Peyer's patch (tissue), 4 donors: ENCODE measurements around the gene GK. TPM values are rescaled to one million over a fixed set of nuclear protein-coding genes. Genes with fewer than 3 reads are reported as not detected.
A peak's percentile ranks its signal among the peaks of the same experiment; 100 is the strongest.
"Not testable (repeated sequence)": the region's sequence is repeated elsewhere in the genome, so short reads cannot be mapped to it uniquely, and the experiment has no call there.

ENCODE experiments used
- DNase-seq, 3 donors: peaks; one replicate each; pipeline ENCODE4 v3.0.0-alpha.2; 2017 to 2019
- H3K27ac ChIP-seq, 4 donors: fragments of 200-600 bp; sonication (generic); one replicate each; pipeline ENCODE4 v1.5.1; 2016 to 2019
- H3K27me3 ChIP-seq, 2 donors: fragments of 200-600 bp; sonication (generic); one replicate each; pipeline ENCODE4 v1.5.1; 2019
- H3K36me3 ChIP-seq, 3 donors: fragments of 200-600 bp; sonication (generic); one replicate each; pipeline ENCODE4 v1.5.1; 2016 to 2019
- H3K4me1 ChIP-seq, 4 donors: fragments of 200-600 bp; sonication (generic); one replicate each; pipeline ENCODE4 v1.5.1; 2016 to 2019
- H3K4me3 ChIP-seq, 4 donors: fragments of 200-600 bp; sonication (generic); 1 replicate in 3 of 4; 2 replicates in 1 of 4; pipeline ENCODE4 v1.5.1; 2016 to 2019; ENCODE audit warnings: mild to moderate bottlenecking in 1 of 4
- H3K9me3 ChIP-seq, 4 donors: fragments of 200-600 bp; sonication (generic); one replicate each; pipeline ENCODE4 v1.5.1; 2016 to 2019; ENCODE audit warnings: mild to moderate bottlenecking in 1 of 4
- POLR2A ChIP-seq, 2 donors: fragments of 450-650 bp; IDR thresholded peaks; one replicate each; pipeline ENCODE4 v1.5.1; 2017; ENCODE audit warnings: antibody characterized with exemption in 2 of 2, mild to moderate bottlenecking in 2 of 2, moderate library complexity in 2 of 2
- total RNA-seq, 4 donors: library from RNA; depleted of rRNA; stranded (reverse); fragments of >200 nt; gene quantifications; one replicate each; pipeline ENCODE4 v1.1.0, GENCODE V29; 2016
- TF ChIP-seq, protein P1 (sequence below), 6 experiments: fragments of 450-650 bp in 4 of 6; fragments of 200-600 bp in 2 of 6; sonication (generic) in 1 of 6; IDR thresholded peaks; one replicate each; pipeline ENCODE4 v1.5.1; 2017 to 2019; ENCODE audit warnings: antibody characterized with exemption in 6 of 6, mild to moderate bottlenecking in 3 of 6, moderate library complexity in 1 of 6

GK gene
- total RNA-seq, 4 donors from 2014 or later, result 12.4 to 74.1 (median 56.9) TPM

DNA sequence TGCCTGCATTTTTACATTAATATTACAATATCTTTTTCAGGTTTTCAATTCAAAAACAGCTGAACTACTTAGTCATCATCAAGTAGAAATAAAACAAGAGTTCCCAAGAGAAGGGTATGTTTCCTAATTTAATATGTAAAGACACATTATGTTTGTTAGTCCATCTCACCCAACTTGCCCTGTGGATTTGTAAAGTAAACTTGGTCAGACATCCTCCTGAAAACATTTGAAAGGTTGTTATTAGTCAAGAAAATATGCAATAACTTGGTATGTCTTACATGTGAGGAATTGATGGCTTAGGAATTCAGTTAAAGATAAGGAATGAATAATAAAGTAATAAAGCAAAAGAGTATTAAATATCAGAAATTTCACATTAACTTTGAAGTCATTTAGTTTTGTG, 12.2 kb downstream of the GK start:
- no peaks in the 10 kb centered on the region for H3K36me3 ChIP-seq
- H3K9me3 ChIP-seq, result no peaks in the 10 kb centered on the region
- no peak for DNase-seq
- H3K4me3 ChIP-seq, result no peak overlapping the region
- no peaks in the 10 kb centered on the region for H3K4me1 ChIP-seq
- no peak for TF ChIP-seq POLR2A (IDR thresholded peaks at IDR 0.05)
- TF ChIP-seq, protein P1, sequence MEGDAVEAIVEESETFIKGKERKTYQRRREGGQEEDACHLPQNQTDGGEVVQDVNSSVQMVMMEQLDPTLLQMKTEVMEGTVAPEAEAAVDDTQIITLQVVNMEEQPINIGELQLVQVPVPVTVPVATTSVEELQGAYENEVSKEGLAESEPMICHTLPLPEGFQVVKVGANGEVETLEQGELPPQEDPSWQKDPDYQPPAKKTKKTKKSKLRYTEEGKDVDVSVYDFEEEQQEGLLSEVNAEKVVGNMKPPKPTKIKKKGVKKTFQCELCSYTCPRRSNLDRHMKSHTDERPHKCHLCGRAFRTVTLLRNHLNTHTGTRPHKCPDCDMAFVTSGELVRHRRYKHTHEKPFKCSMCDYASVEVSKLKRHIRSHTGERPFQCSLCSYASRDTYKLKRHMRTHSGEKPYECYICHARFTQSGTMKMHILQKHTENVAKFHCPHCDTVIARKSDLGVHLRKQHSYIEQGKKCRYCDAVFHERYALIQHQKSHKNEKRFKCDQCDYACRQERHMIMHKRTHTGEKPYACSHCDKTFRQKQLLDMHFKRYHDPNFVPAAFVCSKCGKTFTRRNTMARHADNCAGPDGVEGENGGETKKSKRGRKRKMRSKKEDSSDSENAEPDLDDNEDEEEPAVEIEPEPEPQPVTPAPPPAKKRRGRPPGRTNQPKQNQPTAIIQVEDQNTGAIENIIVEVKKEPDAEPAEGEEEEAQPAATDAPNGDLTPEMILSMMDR (IDR thresholded peaks at IDR 0.05), result no peak
- H3K27me3 ChIP-seq, result no peaks in the 10 kb centered on the region
- no peak overlapping the region for H3K27ac ChIP-seq

DNA sequence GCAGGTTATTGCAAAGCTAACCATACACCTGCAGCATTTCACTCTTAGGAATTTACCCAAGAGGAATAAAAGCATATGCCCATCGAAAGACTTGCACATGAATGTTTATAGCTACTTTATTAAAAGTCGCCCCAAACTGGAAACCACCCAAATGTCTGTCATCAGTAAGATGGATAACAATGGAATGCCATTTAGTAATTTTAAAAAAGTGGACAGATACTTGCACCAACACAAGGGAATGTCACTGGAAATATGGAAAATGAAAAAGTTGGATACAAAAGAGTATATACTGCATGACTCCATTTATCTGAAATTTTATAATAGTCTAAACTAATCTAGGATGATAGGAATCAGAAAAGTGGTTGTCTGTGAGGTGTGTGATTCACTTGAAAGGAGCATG, 12.9 kb downstream of the GK start:
- Histone ChIP-seq H3K36me3 (no peaks in the 10 kb centered on the region), H3K27me3 (no peaks in the 10 kb centered on the region), H3K4me3 (no peak overlapping the region), H3K9me3 (no peaks in the 10 kb centered on the region), H3K4me1 (no peaks in the 10 kb centered on the region), H3K27ac (no peak overlapping the region)
- TF ChIP-seq POLR2A (IDR thresholded peaks at IDR 0.05), result no peak
- TF ChIP-seq, protein P1 (IDR thresholded peaks at IDR 0.05), result no peak
- DNase-seq, result no peak

DNA sequence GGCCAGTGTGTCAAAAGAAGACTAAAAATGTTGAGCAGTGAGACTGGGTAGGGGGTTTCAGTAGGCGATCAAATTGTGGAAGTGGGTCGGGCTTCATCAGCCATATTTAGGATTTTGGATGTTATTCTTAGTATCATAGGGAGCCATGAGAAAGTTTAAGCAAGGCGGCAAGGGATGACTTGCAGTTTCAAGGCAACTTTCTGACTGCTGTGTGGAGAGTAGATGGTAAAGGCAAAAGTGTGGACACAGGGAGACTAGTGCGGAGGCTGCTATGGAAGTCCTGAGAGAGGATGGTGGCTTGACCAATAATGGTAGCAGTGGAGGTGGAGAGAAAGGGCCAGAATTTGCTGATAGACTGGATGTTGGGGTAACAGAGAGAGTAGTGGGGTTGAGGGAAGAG, 15.4 kb downstream of the GK start:
- Histone ChIP-seq H3K36me3 (no peaks in the 10 kb centered on the region), H3K27ac (no peak overlapping the region), H3K4me1 (no peaks in the 10 kb centered on the region), H3K27me3 (no peaks in the 10 kb centered on the region), H3K4me3 (no peak overlapping the region), H3K9me3 (no peaks in the 10 kb centered on the region)
- no peak for TF ChIP-seq POLR2A (IDR thresholded peaks at IDR 0.05)
- no peak for DNase-seq

DNA sequence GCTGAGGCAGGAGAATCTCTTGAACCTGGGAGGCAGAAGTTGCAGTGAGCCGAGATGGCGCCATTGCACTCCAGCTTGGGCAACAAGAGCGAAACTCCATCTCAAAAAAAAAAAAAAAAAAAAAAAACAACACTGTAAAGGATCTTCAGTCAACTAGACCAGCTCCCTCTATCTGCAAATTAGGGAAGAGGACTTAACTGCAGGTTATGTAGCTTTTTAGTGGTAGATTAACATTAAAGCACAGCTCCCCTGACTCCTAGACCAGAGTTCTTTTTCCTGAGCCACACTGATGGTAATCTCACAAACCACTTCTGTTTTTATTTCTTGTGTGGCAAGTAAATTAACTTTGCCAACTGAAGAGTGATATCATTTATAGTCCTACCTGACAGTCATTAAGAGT, 18.0 kb downstream of the GK start:
- H3K36me3 ChIP-seq, H3K4me1 ChIP-seq, H3K27me3 ChIP-seq, DNase-seq, H3K4me3 ChIP-seq, H3K9me3 ChIP-seq, H3K27ac ChIP-seq: not testable (repeated sequence)
- TF ChIP-seq, protein P1 (IDR thresholded peaks at IDR 0.05), result peak in 1 of 6 experiments; percentile 5

DNA sequence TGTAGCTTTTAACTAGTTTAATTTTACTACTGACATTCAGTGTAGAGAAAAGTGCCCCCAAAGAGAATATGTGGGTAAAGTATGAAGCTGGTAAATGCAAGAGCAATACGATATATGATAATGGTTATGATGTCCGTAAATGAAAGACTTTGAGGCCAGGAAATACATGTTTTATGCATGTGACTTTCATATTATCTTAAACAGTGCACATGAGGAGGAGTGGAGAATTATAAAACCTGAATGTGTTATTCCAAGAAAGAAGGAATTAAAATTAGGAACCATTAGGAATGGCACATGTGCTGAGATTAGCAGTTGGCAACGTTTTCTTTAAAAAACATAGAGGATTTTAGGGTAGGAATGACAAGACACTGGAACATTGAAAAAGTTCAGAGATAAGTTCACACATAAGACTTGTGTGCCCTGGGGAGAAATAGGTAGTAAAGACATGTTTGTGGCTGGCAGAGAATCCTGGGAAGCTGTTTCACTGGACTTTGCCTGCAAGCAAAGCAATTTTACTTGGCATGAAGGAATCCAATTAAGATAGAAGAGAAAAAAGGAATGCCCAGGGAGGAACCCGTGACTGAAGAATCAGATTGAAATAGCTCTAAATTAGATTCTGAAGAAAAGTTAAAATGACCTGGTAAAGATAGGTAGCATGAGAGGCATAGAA, 20.0 kb downstream of the GK start:
- H3K4me3 ChIP-seq, result no peak overlapping the region
- no peaks in the 10 kb centered on the region for H3K9me3 ChIP-seq
- H3K27ac ChIP-seq, result peak overlapping the region in 1 of 4 donors; percentile 53
- no peak for DNase-seq
- no peaks in the 10 kb centered on the region for H3K36me3 ChIP-seq
- no peak for TF ChIP-seq POLR2A (IDR thresholded peaks at IDR 0.05)
- TF ChIP-seq, protein P1 (IDR thresholded peaks at IDR 0.05), result no peak
- H3K4me1 ChIP-seq, result no peaks in the 10 kb centered on the region
- H3K27me3 ChIP-seq, result no peaks in the 10 kb centered on the region

DNA sequence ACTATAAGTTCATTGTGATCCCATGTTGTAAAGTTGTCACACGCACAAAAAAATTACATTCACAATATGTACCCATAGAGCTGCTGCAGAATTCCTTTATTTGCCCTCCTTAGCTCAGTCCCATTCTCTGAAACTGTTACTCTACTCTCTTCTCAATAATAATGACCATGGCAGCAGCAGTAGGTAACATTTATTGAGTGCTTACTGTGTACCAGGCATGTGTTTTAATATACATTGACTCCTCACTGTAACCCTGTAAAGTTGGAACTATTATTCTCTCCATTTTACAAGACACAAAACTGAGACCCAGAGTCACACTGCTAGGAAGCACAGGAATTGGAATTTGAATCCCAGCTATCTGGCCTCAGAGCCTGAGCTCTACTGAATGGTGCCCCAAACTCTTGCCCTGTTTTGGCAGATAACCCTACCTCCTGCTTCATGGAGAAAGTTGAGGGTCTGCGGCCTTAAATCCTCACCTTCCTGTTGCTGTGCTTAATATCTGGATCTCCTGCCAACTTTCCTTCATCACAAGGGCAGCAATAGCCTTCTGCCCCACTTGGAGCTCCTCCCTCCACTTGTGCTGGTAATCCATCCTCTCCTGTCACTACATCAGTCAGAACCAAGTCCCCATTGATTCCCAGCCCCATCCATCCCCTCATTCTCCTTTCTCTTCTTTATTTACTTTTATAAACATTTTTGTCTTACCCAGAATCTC, 20.8 kb downstream of the GK start:
- Histone ChIP-seq H3K4me1 (no peaks in the 10 kb centered on the region), H3K27ac (peak overlapping the region in 1 of 4 donors; percentile 53), H3K36me3 (no peaks in the 10 kb centered on the region), H3K27me3 (no peaks in the 10 kb centered on the region), H3K9me3 (no peaks in the 10 kb centered on the region), H3K4me3 (no peak overlapping the region)
- TF ChIP-seq POLR2A (IDR thresholded peaks at IDR 0.05), result no peak
- TF ChIP-seq, protein P1 (IDR thresholded peaks at IDR 0.05), result no peak
- DNase-seq, result no peak
